Cardiac fibroblast (primary cell): ENCODE data around the gene ABHD1.

Experiments used
- DNase-seq, 2 donors: peaks; one replicate each; pipeline versions ENCODE4 v3.0.0 to v3.0.0-alpha.2; 2010; ENCODE audit warnings: low read depth in 2 of 2
- H3K4me3 ChIP-seq, 2 donors: replicated peaks in 1 of 2; 1 replicate in 1 of 2; 2 replicates in 1 of 2; pipeline ENCODE4 v1.5.1; 2011; ENCODE audit warnings: low read depth in 2 of 2, low read length in 2 of 2, mild to moderate bottlenecking in 2 of 2, moderate library complexity in 1 of 2
- CTCF ChIP-seq: IDR thresholded peaks from one replicate; pipeline ENCODE4 v1.5.1; 2011; ENCODE audit warnings: low read depth, mild to moderate bottlenecking, low read length, inconsistent platforms

The ABHD1 gene

GRCh38 chr2:27152796-27153464 is 29.3 kb downstream of the ABHD1 start:
- DNase-seq = peak in 1 of 2 donors; percentile 37
- TF ChIP-seq CTCF = no peak
- H3K4me3 ChIP-seq = no peak overlapping the region

DNA sequence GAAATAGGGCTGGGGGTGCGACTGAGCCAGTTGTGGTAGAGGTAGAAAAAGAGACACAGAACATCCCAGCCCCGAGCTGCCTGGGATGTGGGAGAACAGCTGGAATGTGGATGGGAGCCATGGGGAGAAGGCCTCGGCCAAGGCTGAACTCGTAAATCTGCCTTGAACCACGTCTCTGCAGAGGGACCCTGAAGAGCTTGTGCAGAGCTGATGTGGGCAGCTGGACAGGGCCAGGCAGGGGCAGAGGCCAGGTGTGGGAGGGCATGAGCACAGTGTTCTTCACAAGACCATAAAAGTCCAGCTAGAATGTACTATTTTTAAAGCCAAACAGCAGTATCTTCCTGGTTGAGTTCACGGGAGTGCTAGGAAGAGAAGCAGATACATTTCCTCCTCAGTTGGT is 30.9 kb downstream of the ABHD1 start:
- DNase-seq = no peak
- H3K4me3 ChIP-seq = no peak overlapping the region
- TF ChIP-seq CTCF = no peak

DNA sequence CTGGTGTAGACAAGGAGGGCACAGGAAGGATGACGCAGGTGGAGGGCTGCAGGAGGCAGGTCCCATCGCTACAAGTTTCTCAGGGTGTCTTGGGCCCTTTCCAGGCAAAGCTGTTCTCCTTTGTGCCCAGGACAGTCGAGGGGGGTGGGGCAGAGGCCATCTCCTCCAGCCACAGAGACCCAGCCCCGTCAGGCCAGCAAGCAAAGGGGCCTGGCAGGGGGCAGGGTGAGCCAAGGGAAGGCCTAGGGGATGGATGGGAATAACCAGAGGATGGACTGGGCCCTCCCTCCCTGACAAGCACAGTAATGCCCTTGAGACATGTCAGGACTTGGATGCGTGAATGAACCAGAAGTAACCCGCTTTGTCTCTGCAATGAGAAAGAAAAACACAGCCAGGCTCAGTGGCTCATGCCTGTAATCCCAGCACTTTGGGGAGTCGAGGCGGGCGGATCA is 31.5 kb downstream of the ABHD1 start:
- no peak for DNase-seq
- no peak overlapping the region for H3K4me3 ChIP-seq
- no peak for TF ChIP-seq CTCF

DNA sequence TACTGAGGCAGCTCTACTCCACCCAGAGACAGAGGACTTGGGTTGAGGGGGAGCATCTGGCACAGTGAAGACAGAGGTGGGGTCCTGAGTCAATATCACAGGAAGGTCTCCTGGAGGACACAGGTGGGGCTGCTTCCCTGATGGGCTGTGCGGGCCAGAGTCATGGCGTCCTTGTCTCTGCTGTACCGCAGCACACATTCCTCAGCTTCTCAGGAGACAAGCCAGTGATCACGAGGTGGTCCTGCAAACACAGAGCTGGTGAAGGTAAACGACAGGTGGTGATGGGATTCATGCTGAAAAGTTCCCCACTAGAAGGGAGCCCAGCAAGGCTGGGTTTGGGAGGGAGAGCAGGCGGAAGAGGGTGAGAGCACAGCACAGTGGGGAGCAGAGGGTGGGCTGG is 34.9 kb downstream of the ABHD1 start:
- DNase-seq = no peak
- no peak for TF ChIP-seq CTCF
- no peak overlapping the region for H3K4me3 ChIP-seq

- no peak for DNase-seq
- TF ChIP-seq CTCF = no peak
- H3K4me3 ChIP-seq = no peak overlapping the region
Observed at GRCh38 chr2:27159271-27159670, 35.7 kb downstream of the ABHD1 start.

GRCh38 chr2:27160191-27160590 is 36.6 kb downstream of the ABHD1 start:
- TF ChIP-seq CTCF = no peak
- H3K4me3 ChIP-seq = no peak overlapping the region
- no peak for DNase-seq
